DMS 273 (cell line): ENCODE data around the gene MVP.
"Not testable (repeated sequence)": the region's sequence is repeated elsewhere in the genome, so short reads cannot be mapped to it uniquely, and the experiment has no call there.

Source experiments
- DNase-seq: peaks from one replicate; lab custom pipeline; 2025; ENCODE audit not compliant: unreplicated experiment; lab: John Stamatoyannopoulos, UW

Gene MVP

DNA sequence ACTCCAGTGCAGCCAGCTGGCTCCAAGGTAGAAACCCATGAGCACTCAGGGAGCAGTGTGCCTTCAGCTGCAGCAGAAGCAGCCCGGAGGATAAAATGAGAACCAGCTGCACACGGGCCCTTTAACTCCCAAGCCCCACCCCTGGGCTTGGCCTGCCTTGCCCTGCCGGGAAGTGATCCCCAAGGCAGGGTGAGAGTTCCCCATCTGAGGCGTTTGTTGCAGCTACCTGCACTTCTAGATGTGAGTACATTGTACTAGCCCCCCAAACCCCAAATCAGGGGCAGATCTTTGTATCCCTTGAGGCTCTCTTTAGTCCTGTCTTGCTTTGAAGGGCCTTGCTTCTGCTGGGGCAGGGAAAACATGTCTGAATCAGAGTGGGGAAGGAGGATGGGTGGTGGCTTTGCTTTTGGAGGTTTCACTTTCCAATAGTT is at the start of gene MVP:
TSS of gene MVP (plus strand) at position 192 of the 431 bp plus-strand sequence. CDS start 10,088 bp downstream, outside the sequence.
- peak; percentile 92 for DNase-seq

DNA sequence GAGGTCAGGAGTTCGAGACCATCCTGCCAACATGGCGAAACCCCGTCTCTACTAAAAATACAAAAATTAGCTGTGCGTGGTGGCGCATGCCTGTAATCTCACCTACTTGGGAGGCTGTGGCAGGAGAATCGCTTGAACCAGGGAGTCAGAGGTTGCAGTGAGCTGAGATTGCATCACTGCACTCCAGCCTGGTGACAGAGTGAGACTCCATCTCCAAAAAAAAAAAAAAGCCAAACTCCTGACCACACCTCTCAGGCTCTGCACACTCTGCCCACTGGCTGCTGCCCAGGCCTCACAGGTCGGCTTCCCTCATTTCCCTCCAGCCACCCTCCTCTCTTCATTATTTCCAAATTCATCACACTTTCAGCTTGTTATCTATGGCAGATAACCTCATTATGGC is 47.9 kb upstream of the MVP start:
- not testable (repeated sequence) for DNase-seq

DNA sequence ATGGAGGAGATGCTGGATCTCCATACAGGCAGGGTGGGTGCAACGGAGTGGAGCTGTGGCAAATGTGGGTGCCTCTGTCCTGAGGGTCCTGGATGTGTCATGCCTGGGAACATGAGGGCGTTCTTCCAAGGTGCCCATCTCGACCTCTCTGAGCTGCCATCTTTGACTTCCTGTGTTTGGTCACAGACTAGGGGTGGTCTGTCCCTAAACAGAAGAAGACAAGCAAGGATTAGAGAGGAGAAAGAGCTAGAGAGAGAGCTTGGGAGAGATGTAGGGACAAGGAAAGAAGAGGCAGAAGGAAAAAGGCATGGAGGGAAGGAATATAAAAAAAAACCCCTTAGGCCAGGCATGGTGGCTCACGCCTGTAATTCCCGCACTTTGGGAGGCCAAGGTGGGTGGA is 45.5 kb upstream of the MVP start:
- no peak for DNase-seq

DNA sequence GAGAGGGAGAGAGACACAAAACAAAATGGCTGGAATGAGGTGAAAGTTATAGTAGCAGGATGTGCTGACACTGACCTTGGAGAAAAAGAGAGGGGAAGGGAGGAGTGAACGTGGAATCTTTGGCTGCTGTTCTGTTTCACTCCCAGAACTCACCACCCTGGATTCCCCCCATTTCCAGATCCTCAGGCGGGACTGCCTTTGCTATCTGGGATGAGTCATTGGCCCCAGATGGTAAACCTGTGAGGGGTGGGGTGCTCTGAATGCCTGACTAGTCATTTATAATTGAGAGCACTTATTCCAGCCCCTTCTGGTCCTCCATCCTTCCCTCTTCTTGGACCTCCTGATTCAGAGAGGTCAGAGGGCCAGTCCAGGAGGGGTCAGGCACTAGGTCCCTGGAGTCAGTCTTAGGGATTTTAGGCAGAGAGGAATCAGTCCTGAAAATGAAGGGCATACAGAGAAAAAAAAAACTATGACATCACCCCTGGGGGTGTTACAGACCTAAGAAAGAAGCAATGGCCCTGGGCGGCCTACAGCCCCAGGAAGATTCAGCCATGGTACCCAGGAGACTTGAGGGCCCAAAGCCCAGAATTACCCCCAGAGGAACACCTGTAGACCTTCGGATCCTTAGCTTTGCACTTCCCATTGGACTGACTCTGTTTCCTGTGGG is 44.4 kb upstream of the MVP start:
- DNase-seq, result peak; percentile 90

DNA sequence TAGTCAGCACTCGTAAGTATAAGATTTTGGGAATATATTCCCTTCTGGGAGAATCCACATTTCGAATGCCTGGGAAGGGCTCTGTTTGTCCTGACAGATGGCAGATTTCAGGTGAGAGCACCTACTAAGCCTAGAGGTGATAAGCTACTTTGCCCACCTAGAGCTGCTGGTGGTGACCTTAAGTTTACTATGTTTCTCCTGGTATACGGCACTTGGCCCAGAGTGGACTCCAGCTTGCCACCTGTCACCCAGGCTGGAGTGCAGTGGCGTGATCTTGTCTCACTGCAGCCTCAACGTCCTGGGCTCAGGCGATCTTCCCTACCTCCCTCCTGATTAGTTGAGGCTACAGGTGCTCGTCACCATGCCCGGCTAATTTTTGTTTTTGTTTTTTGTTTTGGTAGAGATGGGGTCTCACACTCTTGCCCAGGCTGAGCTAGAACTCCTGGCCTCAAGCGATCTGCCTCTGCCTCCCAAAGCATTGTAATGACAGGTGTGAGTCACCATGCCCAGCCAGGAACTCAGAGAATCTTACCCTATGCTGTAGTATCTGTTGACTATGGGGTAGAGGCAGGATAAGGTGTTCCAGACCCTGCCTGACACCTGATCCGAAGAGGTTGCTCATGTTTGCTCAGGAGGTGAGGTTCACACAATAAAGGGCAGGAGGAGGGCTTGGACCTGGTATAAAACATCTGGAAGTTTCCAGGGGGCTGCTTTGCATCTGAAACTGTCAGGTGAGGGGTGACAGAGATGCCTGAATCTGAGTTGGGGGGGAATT is 42.5 kb upstream of the MVP start, which contains the start of gene ZG16:
TSS of gene ZG16 (plus strand) at position 681 of the 775 bp plus-strand sequence. CDS start 1,011 bp downstream, outside the sequence.
- DNase-seq, result no peak

DNA sequence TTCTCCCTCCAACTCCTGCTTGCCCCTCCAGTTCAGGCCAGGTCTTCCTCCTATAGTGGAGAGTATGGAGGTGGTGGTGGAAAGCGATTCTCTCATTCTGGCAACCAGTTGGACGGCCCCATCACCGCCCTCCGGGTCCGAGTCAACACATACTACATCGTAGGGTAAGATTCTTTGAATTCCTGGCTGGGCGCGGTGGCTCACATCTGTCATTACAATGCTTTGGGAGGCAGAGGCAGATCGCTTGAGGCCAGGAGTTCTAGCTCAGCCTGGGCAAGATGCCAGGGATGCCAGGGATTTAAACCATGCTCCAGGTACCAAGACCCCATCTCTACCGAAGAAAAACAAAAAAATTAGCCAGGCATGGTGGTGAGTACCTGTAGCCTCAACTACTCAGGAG is 40.8 kb upstream of the MVP start:
- peak; percentile 31 for DNase-seq

DNA sequence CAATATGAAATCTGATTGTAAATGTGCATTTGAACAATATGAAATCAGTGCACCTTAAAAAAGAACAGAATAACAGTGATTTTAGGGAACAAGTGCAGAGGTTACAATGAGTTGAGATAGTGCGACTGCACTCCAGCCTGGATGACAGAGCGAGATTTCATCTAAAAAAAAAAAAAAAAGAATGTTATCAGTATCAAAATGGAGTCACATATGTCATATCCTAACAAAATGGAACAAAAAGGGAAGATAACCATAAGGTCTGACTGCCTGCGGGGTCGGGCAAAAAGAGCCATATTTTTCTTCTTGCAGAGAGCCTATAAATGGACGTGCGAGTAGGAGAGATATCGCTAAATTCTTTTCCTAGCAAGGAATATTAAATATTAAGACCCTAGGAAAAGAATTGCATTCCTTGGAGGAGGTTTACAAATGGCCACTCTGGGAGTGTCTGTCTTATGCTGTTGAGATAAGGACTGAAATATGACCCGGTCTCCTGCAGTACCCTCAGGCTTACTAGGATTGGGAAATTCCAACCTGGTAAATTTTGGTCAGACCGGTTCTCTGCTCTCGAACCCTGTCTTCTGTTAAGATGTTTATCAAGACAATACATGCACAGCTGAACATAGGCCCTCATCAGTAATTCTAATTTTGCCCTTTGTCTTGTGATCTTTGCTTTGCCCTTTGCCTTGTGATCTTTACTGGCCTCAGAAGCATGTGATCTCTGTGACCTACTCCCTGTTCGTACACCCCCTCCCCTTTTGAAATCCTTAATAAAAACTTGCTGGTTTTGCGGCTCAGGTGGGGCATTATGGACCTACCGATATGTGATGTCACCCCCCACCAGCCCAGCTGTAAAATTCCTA is 36.9 kb upstream of the MVP start:
- not testable (repeated sequence) for DNase-seq

DNA sequence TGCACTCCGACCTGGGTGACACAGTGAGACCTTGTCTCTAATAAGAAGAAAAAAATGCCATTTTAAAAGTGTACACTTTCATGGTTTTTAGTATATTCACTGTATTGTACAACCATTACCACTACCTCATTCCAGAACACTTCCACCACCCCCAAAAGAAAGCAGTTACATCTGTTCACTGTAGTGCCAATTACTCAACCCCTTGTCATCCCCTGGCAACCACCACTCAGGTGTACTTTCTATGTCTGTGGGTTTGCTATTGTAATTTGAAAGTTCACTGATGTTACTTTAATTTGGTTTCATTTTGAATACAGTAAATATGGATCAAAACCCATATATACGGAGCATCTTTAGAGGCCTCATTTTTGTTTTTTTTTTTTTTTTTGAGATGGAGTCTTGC is 36.1 kb upstream of the MVP start:
- DNase-seq, result no peak

DNA sequence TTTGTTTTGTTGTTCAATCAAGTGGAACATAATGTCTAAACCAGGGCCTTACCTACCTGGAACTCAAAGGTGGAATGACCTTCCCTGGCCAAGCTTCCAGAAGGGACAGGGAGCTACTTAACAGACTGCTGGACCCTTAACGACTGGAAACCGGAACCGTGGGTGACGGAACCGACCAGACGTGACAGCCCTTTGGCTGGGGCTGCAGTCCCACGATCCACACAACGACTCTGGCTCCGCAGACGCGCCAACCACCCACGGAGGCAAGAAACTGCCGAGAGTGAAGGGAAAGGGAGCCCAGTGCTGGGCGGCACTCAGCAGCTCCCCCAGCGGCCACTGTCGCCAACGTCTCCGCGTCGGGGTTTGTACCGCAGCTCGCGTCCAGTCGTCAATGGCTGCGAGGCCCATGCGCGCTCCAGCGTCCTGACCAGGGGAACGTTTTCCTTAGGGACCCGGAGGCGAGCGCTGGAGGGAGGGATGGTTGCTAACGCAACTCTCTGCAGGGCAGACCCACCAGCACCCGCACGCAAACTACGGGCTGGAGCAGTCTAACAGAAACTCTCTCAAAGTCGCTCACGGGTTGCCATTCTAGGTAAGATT is 35.3 kb upstream of the MVP start:
- no peak for DNase-seq

DNA sequence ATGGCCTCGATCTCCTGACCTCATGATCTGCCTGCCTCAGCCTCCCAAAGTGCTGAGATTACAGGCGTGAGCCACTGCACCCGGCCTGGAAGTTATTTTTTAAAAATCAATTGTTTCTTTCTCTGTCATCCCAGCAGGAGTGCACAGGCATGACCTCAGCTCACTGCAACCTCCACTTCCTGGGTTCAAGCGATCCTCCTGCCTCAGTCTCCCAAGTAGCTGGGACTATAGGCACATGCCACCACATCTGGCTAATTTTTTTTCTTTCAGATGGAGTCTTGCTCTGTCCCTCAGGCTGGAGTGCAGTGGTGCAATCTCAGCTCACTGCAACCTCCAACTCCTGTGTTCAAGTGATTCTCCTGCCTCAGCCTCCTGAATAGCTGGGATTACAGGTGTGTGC is 33.1 kb upstream of the MVP start:
- DNase-seq, result not testable (repeated sequence)

DNA sequence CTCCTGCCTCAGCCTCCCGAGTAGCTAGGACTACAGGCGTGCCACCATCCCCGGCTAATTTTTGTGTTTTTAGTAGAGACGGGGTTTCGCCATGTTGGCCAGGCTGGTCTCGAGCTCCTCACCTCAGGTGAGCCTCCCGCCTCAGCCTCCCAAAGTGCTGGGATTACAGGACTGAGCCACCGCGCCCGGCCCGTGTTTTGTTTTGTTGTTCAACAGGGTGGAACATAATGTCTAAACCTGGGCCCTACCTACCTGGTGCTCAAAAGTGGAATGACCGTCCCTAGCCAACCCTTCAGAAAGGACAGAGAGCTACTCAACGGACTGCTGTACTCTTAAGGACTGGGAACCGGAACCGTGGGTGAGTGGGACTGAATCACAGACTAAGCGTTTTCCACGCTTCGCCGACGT is 30.5 kb upstream of the MVP start:
- no peak for DNase-seq

DNA sequence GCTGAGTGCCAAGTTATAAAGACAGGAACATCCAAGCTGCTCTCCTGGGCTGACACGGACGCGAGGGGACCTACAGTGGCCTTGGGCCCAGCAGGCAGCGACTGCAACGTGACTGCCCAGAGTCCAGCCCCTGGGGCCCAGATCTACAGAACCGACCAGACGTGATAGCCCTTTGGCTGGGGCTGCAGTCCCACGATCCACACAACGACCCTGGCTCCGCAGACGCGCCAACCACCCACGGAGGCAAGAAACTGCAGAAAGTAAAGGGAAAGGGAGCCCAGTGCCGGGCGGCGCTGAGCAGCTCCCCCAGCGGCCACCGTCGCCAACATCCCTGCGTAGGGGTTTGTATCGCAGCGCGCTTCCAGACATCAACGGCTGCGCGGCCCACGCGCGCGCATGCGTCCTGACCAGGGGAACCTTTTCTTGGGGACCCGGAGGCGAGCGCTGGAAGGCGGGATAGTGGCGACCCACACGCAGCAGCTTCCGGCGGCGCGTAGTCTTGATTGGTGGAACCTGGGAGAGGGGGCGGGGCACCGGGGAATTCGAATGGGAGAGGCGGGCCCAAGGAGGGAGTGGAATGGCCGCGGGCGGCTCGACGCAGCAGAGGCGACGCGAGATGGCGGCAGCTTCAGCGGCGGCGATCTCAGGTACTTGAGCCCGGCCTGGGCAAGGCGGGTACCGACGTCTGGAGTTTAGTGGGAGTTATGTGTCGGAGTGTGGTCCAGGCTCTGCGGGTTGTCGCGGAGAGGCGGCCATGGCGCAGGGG is 29.9 kb upstream of the MVP start, which contains the start of gene KIF22:
TSS of gene KIF22 (plus strand) at position 569 of the 766 bp plus-strand sequence. CDS start at position 578, 9 bp downstream.
- DNase-seq, result peak; percentile 100

DNA sequence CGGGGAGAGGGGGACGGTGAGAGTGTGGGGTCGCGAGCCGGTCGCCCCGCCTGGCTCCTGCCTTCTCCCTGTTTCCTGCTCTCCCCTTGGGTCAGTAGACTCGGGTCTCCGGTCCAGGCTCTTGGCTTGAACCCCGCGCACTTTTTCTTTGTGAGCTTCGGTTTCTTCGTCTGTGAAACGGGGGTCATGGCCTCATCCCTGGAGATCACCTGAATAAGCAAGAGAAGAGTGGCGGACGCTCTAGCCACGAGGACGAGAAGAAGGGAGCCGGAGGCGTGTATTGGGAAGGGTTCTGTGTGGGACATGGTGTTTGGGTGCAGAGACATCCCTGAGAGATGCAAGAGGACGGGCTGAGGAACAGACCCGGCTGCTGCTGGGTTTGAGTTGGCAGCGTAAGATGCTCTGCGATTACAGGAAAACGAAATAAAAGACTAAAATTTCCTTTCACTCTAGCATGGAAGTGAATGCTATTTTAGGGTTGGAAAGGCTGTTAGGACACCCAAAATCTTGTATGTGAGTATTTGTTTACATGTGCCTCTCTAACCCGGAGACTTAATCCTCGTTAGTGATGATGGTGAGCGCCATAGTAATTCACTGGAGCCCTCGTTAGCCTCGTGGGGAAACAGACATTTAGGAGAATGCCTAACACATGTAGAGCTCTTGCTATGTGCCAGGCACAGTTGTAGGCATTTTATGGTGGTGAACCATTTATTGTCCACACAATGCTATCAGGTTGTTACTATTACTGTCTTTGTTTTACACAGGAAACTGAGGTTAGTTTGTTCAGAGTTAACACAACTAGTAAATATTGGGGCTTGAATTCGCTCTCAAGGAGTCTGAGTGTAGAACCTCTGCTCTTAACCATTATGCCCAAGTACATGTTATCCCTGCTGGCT is 29.1 kb upstream of the MVP start:
- peak; percentile 57 for DNase-seq

DNA sequence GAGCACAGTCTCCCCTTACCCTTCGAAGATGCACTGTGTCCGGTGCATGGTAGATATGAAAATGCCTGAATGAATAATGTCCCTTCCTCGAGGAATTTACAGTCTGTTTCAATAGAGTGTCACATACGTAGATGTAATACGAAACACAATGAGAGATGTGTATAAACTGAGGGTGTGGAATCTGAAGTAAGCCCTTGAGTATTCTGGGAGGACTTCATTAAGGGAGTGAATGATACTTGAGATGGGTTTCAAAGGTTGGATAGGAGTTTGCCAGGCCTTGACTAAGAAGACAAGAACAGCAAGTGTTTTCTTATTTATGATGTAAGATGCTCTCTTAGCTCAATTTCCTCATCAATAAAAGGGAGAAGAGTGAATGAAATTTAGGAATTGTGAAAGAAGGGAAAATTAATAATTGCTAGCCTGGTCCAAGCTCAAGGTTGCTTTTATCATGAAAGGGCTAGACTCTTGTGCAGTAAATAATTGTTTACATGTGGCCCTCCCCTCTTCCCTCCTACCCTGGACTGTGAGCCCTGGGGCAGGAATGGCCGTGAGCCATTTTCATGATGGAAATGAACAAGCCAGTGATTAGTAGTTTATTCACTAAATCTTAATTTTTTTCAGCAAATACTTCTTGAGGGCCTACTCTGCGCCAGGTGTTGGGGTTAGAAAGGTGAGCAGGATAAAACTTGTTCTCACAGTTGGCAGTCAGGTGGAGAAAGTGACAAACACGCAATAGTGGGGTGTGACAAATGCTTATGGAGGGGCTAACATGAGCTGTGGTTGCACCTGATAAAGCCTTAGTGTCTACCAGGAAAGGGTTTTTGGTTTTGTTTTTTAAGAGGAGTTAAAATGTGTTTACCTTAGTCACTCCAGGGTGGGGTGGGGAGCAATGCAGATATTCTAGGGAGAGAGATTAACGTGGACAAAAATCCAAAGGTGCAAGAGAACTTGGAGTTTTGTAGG is 28.1 kb upstream of the MVP start:
- no peak for DNase-seq

DNA sequence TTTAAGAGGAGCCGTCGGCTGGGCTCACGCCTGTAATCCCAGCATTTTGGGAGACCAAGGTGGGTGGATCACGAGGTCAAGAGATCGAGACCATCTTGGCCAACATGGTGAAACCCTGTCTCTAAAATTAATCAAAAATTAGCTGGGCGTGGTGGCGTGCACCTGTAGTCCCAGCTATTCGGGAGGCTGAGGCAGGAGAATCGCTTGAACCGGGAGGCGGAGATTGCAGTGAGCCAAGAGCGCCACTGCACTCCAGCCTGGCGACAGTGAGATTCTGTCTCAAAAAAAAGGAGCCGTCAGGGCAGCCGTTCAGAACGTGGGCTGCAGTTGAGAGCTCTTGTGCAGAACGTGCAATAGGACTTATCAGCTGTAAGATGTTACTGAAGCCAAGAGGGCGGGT is 27.1 kb upstream of the MVP start:
- DNase-seq, result not testable (repeated sequence)

DNA sequence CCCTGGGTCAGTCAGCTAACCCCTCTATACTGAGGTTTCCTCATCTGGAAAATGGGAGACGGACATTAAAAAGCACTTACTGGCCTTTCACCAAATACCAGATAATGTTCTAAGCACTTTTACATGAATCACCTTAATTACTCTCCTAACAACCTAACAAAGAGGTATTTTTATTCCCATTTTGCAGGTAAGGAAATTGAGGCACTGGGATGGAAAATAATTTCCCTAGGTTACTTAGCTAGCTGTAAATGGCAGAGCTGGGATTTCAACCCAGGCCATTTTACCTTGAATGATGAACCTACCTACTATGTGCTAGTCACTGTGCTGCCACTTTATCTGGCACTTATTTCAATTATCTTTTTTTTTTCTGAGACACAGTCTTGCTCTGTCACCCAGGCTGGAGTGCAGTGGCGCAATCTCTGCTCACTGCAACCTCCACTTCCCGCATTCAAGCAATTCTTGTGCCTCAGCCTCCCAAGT is 26.0 kb upstream of the MVP start:
- no peak for DNase-seq

DNA sequence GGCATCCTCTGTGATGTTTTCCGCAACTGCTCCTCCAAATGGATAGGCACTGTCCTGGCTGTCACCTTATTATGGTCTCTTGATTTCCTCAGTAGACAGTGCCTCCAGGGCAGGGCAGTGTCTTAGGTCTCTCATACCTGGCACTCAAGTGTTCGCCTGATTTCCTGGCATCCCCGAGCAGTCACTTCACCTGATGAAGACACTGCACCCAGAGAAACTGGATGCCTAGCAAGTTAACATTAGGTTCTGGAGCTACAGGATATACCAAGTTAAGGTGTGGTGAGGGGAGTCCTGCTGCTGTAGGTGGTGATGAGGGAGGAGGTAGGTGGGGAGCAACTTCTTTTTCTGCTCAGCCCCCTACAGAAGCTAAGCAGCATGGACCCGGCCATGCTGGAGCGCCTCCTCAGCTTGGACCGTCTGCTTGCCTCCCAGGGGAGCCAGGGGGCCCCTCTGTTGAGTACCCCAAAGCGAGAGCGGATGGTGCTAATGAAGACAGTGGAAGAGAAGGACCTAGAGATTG is 17.8 kb upstream of the MVP start:
- no peak for DNase-seq

DNA sequence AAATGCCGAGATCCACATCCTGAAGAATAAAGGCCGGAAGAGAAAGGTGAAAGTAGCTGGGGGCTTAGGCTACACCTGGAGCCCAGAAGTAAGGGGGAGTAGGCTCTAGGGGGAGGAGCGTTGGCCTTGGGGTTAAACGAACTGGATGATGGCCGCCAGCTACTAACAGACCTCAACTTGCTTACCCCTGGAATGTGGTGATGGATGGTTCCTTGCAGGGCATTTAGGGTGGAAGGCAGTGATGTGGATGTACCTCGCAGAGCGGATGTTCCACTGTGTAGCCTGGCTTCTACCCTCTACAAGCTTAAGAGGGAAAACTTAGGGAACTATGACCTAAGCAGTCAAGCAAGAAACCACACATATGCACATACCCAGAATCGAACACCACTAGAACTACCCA is 16.2 kb upstream of the MVP start:
- DNase-seq, result no peak
